HG03521 (cell line): ENCODE measurements around the gene DPF3.

ENCODE experiments used
- ATAC-seq: cut with Tn5 transposase; IDR thresholded peaks from one replicate; pipeline ENCODE4 v1.9.1; 2021; ENCODE audit warnings: mild to moderate bottlenecking, moderate library complexity; ENCODE audit not compliant: unreplicated experiment

Gene DPF3

GRCh38 chr14:72582582-72582981, 311.3 kb downstream of the DPF3 start:
- ATAC-seq = no peak

- no peak for ATAC-seq
These were observed 315.4 kb downstream of the DPF3 start for GRCh38 chr14:72578514-72578913.

- ATAC-seq = no peak
These were observed 316.4 kb downstream of the DPF3 start for GRCh38 chr14:72577521-72577920.

GRCh38 chr14:72576258-72576657, 317.6 kb downstream of the DPF3 start:
- ATAC-seq = no peak

GRCh38 chr14:72574715-72575114, 319.2 kb downstream of the DPF3 start:
- ATAC-seq = no peak

GRCh38 chr14:72573725-72574417, 320.0 kb downstream of the DPF3 start:
- no peak for ATAC-seq
